MM.1S (cell line): ENCODE data around the gene TERC.

ENCODE experiments used
- EZH2 ChIP-seq: fragments of 300-600 bp; sonication (generic); optimal IDR thresholded peaks from 2 replicates; pipeline ENCODE3; 2017; ENCODE audit warnings: low read depth, mild to moderate bottlenecking, antibody characterized with exemption, low read length, mixed read lengths
- TF ChIP-seq, protein P1 (sequence below): fragments of 300-600 bp; sonication (generic); IDR thresholded peaks from 2 replicates; pipeline ENCODE4 v1.5.1; 2016; ENCODE audit warnings: antibody characterized with exemption, low read length, mixed read lengths

DNA sequence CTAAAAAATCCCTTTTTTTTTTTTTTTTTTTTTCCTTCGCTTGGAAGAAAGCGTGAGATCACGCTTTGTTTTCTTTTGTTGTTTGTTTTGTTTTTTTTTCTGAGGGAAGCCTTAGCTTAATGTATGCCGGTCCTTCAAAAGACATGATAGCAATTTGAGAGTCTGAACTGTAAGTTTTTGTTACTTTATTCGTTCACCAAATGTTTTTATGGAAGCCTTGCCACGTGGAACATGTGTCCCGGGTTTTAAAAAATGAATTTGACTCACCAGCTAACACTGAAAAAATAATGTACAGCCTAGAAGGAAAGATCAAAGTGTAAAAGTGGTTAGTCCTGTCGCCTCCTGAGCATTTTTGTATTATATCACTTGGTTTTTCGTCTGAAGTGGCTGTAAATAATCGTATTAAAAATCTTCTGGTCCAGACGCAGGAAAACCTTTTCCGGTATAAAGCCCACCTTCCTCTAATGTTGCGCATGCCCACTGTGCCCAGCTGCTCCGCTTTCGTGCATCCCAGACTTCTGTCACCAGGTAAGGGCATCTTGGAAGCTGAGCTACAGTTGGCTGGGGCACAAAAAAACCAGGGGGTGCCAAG is 7.5 kb upstream of the TERC start:
- TF ChIP-seq, protein P1, sequence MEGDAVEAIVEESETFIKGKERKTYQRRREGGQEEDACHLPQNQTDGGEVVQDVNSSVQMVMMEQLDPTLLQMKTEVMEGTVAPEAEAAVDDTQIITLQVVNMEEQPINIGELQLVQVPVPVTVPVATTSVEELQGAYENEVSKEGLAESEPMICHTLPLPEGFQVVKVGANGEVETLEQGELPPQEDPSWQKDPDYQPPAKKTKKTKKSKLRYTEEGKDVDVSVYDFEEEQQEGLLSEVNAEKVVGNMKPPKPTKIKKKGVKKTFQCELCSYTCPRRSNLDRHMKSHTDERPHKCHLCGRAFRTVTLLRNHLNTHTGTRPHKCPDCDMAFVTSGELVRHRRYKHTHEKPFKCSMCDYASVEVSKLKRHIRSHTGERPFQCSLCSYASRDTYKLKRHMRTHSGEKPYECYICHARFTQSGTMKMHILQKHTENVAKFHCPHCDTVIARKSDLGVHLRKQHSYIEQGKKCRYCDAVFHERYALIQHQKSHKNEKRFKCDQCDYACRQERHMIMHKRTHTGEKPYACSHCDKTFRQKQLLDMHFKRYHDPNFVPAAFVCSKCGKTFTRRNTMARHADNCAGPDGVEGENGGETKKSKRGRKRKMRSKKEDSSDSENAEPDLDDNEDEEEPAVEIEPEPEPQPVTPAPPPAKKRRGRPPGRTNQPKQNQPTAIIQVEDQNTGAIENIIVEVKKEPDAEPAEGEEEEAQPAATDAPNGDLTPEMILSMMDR, result no peak
- no peak for TF ChIP-seq EZH2
